ENCODE results near the gene ANO10. TPM values are rescaled to one million over a fixed set of nuclear protein-coding genes. Genes with fewer than 3 reads are reported as not detected.

Gene ANO10
- polyA plus RNA-seq, 3 donors, result 11.2 to 24.8 (median 21.6) TPM

- H3K27ac ChIP-seq (ENCODE audit: low read depth in 1 of 2, low read length in 2 of 2), result peak overlapping the region; percentile 75 to 97
- intact Hi-C loops (cut with micrococcal nuclease), result no loop called here
- H2AFZ ChIP-seq (ENCODE audit: insufficient read depth, low read depth, low read length, poor library complexity, severe bottlenecking), result peak overlapping the region; percentile 2
- no peaks in the 10 kb centered on the region for H4K20me1 ChIP-seq (ENCODE audit: insufficient read depth, low read length)
- H3K9ac ChIP-seq (ENCODE audit: insufficient read depth, low read length, poor library complexity, severe bottlenecking), result peak overlapping the region; percentile 46
- no peaks in the 10 kb centered on the region for H3K79me2 ChIP-seq (ENCODE audit: insufficient read depth, low read length)
- H3K36me3 Mint-ChIP-seq, result peaks cover 14 to 26% of the 10 kb centered on the region in 2 donors
- H3K36me3 ChIP-seq (replicated peaks in 1 of 2; ENCODE audit: control insufficient read depth in 1 of 2, insufficient read depth in 2 of 2, low read length in 2 of 2), result no peaks in the 10 kb centered on the region
- H3K27me3 ChIP-seq (ENCODE audit: control insufficient read depth in 2 of 2, insufficient read depth in 2 of 2, low read length in 2 of 2), result no peaks in the 10 kb centered on the region
- peaks cover 0 to 10% (median 3%) of the 10 kb centered on the region in 7 donors for H3K9me3 Mint-ChIP-seq
- H3K4me2 ChIP-seq (replicated peaks; ENCODE audit: extremely low read depth, low read length, poor library complexity, severe bottlenecking), result peak overlapping the region; percentile 34
- H3K27ac Mint-ChIP-seq, result peak overlapping the region; percentile 93 to 99 (median 98)
- H3K27me3 Mint-ChIP-seq (ENCODE audit: low read depth in 3 of 3), result peaks cover 0 to 5% (median 0%) of the 10 kb centered on the region in 3 donors
- WGBS (ENCODE audit: insufficient coverage), result 100% methylated on average over 1 of the region's 1 CpG
- peaks cover 17 to 20% of the 10 kb centered on the region in 2 donors for H3K4me1 ChIP-seq (ENCODE audit: control insufficient read depth in 1 of 2, insufficient read depth in 2 of 2, low read length in 2 of 2)
- H3K4me1 Mint-ChIP-seq, result peaks cover 26% of the 10 kb centered on the region
- peak overlapping the region in 1 of 3 experiments; percentile 38 for H3K4me3 ChIP-seq (replicated peaks in 1 of 3; ENCODE audit: low read depth in 2 of 3, low read length in 3 of 3)
- TF ChIP-seq CTCF (IDR thresholded peaks at IDR 0.05), result no peak
- DNase-seq, result no peak
- H3K9me3 ChIP-seq (replicated peaks in 1 of 2; ENCODE audit: control insufficient read depth in 1 of 2, insufficient read depth in 1 of 2, low read length in 2 of 2), result no peaks in the 10 kb centered on the region
- H3K4me3 Mint-ChIP-seq, result peak overlapping the region; percentile 40 to 69
Measured at GRCh38 chr3:43390255-43390588, 231.6 kb downstream of the ANO10 start.

GRCh38 chr3:43389388-43390254 is 232.2 kb downstream of the ANO10 start:
- peak overlapping the region in 1 of 3 experiments; percentile 38 for H3K4me3 ChIP-seq (replicated peaks in 1 of 3; ENCODE audit: low read depth in 2 of 3, low read length in 3 of 3)
- Mint-ChIP-seq H3K9me3 (peaks cover 0 to 14% (median 7%) of the 10 kb centered on the region in 7 donors), H3K4me3 (peak overlapping the region in 1 of 2 donors; percentile 69), H3K36me3 (peaks cover 14 to 30% of the 10 kb centered on the region in 2 donors), H3K4me1 (peaks cover 26% of the 10 kb centered on the region), H3K27ac (peak overlapping the region; percentile 93 to 99 (median 98)), H3K27me3 (ENCODE audit: low read depth in 3 of 3) (peaks cover 0 to 5% (median 0%) of the 10 kb centered on the region in 3 donors)
- no peaks in the 10 kb centered on the region for H3K27me3 ChIP-seq (ENCODE audit: control insufficient read depth in 2 of 2, insufficient read depth in 2 of 2, low read length in 2 of 2)
- H3K9ac ChIP-seq (ENCODE audit: insufficient read depth, low read length, poor library complexity, severe bottlenecking), result peak overlapping the region; percentile 46
- peak overlapping the region; percentile 34 for H3K4me2 ChIP-seq (replicated peaks; ENCODE audit: extremely low read depth, low read length, poor library complexity, severe bottlenecking)
- no peaks in the 10 kb centered on the region for H3K9me3 ChIP-seq (replicated peaks in 1 of 2; ENCODE audit: control insufficient read depth in 1 of 2, insufficient read depth in 1 of 2, low read length in 2 of 2)
- WGBS (ENCODE audit: insufficient coverage), result 10% methylated on average over 8 of the region's 10 CpGs
- H3K79me2 ChIP-seq (ENCODE audit: insufficient read depth, low read length), result no peaks in the 10 kb centered on the region
- H3K36me3 ChIP-seq (replicated peaks in 1 of 2; ENCODE audit: control insufficient read depth in 1 of 2, insufficient read depth in 2 of 2, low read length in 2 of 2), result no peaks in the 10 kb centered on the region
- H2AFZ ChIP-seq (ENCODE audit: insufficient read depth, low read depth, low read length, poor library complexity, severe bottlenecking), result peak overlapping the region; percentile 2
- intact Hi-C loops (cut with micrococcal nuclease), result no loop called here
- peak; percentile 93 to 99 (median 99) for DNase-seq
- peak overlapping the region; percentile 75 to 97 for H3K27ac ChIP-seq (ENCODE audit: low read depth in 1 of 2, low read length in 2 of 2)
- no peak for TF ChIP-seq CTCF (IDR thresholded peaks at IDR 0.05)
- H4K20me1 ChIP-seq (ENCODE audit: insufficient read depth, low read length), result no peaks in the 10 kb centered on the region
- H3K4me1 ChIP-seq (ENCODE audit: control insufficient read depth in 1 of 2, insufficient read depth in 2 of 2, low read length in 2 of 2), result peaks cover 17 to 20% of the 10 kb centered on the region in 2 donors
